ENCODE results near the gene INPP5A.
"Not testable (repeated sequence)": the region's sequence is repeated elsewhere in the genome, so short reads cannot be mapped to it uniquely, and the experiment has no call there.

- TF ChIP-seq CTCF, POLR2A (IDR thresholded peaks at IDR 0.05): not testable (repeated sequence)
Observed at GRCh38 chr10:132772816-132773215, 235.2 kb downstream of the INPP5A start.
